ENCODE data around the gene RMRP.

The RMRP gene

GRCh38 chr9:35609001-35609819 is 48.6 kb downstream of the RMRP start:
- DNase-seq = no peak

- no peak for DNase-seq
These were observed 49.6 kb downstream of the RMRP start for GRCh38 chr9:35608221-35608620.
